HG03159 (cell line): ENCODE measurements around the gene RCVRN.
"Not testable (repeated sequence)": the region's sequence is repeated elsewhere in the genome, so short reads cannot be mapped to it uniquely, and the experiment has no call there.

ENCODE experiments used
- ATAC-seq: cut with Tn5 transposase; IDR thresholded peaks from one replicate; pipeline ENCODE4 v1.9.1; 2021; ENCODE audit warnings: mild to moderate bottlenecking, moderate library complexity; ENCODE audit not compliant: unreplicated experiment

The RCVRN gene

GRCh38 chr17:9922012-9922848 lies 17.2 kb upstream of the RCVRN start:
- no peak for ATAC-seq

GRCh38 chr17:9921216-9921615 lies 16.1 kb upstream of the RCVRN start:
- not testable (repeated sequence) for ATAC-seq

- no peak for ATAC-seq
These were observed 13.8 kb upstream of the RCVRN start for GRCh38 chr17:9918804-9919352.

GRCh38 chr17:9918352-9918751 lies 13.3 kb upstream of the RCVRN start:
- ATAC-seq = no peak

- ATAC-seq = no peak
These were observed 12.7 kb upstream of the RCVRN start for GRCh38 chr17:9917801-9918200.

- no peak for ATAC-seq
These were observed 12.1 kb upstream of the RCVRN start for GRCh38 chr17:9917131-9917530.

GRCh38 chr17:9916108-9916507 lies 11.0 kb upstream of the RCVRN start:
- ATAC-seq = no peak

- no peak for ATAC-seq
These were observed 8.4 kb upstream of the RCVRN start for GRCh38 chr17:9913476-9913875.

- no peak for ATAC-seq
These were observed 7.3 kb upstream of the RCVRN start for GRCh38 chr17:9912121-9913099.

GRCh38 chr17:9911089-9911488 lies 6.0 kb upstream of the RCVRN start:
- ATAC-seq = no peak

GRCh38 chr17:9908649-9909042 lies 3.6 kb upstream of the RCVRN start:
- no peak for ATAC-seq

- no peak for ATAC-seq
These were observed 3.0 kb upstream of the RCVRN start for GRCh38 chr17:9907883-9908648.

GRCh38 chr17:9907131-9907530 lies 2.1 kb upstream of the RCVRN start:
- ATAC-seq = no peak

- ATAC-seq = no peak
These were observed 1.5 kb upstream of the RCVRN start for GRCh38 chr17:9906616-9907015.

GRCh38 chr17:9905902-9906301 lies 831 bp upstream of the RCVRN start:
- no peak for ATAC-seq

- ATAC-seq = no peak
These were observed 594 bp downstream of the RCVRN start for GRCh38 chr17:9904277-9905077.

- no peak for ATAC-seq
These were observed 3.0 kb downstream of the RCVRN start for GRCh38 chr17:9902120-9902519.

- ATAC-seq = no peak
These were observed 4.3 kb downstream of the RCVRN start for GRCh38 chr17:9900784-9901183.

GRCh38 chr17:9900044-9900594 lies 5.0 kb downstream of the RCVRN start:
- ATAC-seq = no peak
